Measurements from ENCODE around the gene UBE2G2.

The UBE2G2 gene

GRCh38 chr21:44792702-44793591 is 8.7 kb downstream of the UBE2G2 start:
- no peak overlapping the region for H3K27ac ChIP-seq (ENCODE audit: low read depth, low read length)
- H3K9ac ChIP-seq (ENCODE audit: low read length) = no peak overlapping the region

GRCh38 chr21:44791993-44792392 is 9.6 kb downstream of the UBE2G2 start:
- no peaks in the 10 kb centered on the region for H3K27me3 ChIP-seq (ENCODE audit: control insufficient read depth in 1 of 2, insufficient read depth in 2 of 2, low read length in 2 of 2)
- H3K36me3 ChIP-seq (ENCODE audit: insufficient read depth, low read length) = peaks cover 3% of the 10 kb centered on the region
- no peak overlapping the region for H3K4me3 ChIP-seq (ENCODE audit: low read depth in 1 of 2, low read length in 2 of 2)
- no peak overlapping the region for H3K9ac ChIP-seq (ENCODE audit: low read length)
- no peaks in the 10 kb centered on the region for H3K9me3 ChIP-seq (ENCODE audit: low read length)
- H3K27ac ChIP-seq (ENCODE audit: low read depth, low read length) = no peak overlapping the region
- H3K4me1 ChIP-seq (ENCODE audit: insufficient read depth, low read length) = peaks cover 8% of the 10 kb centered on the region

More at GRCh38 chr21:44792702-44793591, 8.7 kb downstream of the UBE2G2 start:
- Histone ChIP-seq H3K36me3 (ENCODE audit: insufficient read depth, low read length) (no peaks in the 10 kb centered on the region), H3K9me3 (ENCODE audit: low read length) (no peaks in the 10 kb centered on the region), H3K4me3 (ENCODE audit: low read depth in 1 of 2, low read length in 2 of 2) (no peak overlapping the region), H3K27me3 (ENCODE audit: control insufficient read depth in 1 of 2, insufficient read depth in 2 of 2, low read length in 2 of 2) (no peaks in the 10 kb centered on the region), H3K4me1 (ENCODE audit: insufficient read depth, low read length) (peaks cover 8% of the 10 kb centered on the region)

GRCh38 chr21:44791246-44791645 is 10.4 kb downstream of the UBE2G2 start:
- Histone ChIP-seq H3K4me3 (ENCODE audit: low read depth in 1 of 2, low read length in 2 of 2) (no peak overlapping the region), H3K4me1 (ENCODE audit: insufficient read depth, low read length) (peaks cover 8% of the 10 kb centered on the region), H3K9me3 (ENCODE audit: low read length) (no peaks in the 10 kb centered on the region), H3K36me3 (ENCODE audit: insufficient read depth, low read length) (peaks cover 3% of the 10 kb centered on the region), H3K27me3 (ENCODE audit: control insufficient read depth in 1 of 2, insufficient read depth in 2 of 2, low read length in 2 of 2) (no peaks in the 10 kb centered on the region), H3K27ac (ENCODE audit: low read depth, low read length) (no peak overlapping the region), H3K9ac (ENCODE audit: low read length) (no peak overlapping the region)

GRCh38 chr21:44790368-44790767 is 11.3 kb downstream of the UBE2G2 start:
- Histone ChIP-seq H3K9me3 (ENCODE audit: low read length) (no peaks in the 10 kb centered on the region), H3K9ac (ENCODE audit: low read length) (no peak overlapping the region), H3K27ac (ENCODE audit: low read depth, low read length) (no peak overlapping the region), H3K4me1 (ENCODE audit: insufficient read depth, low read length) (peaks cover 16% of the 10 kb centered on the region), H3K4me3 (ENCODE audit: low read depth in 1 of 2, low read length in 2 of 2) (no peak overlapping the region), H3K27me3 (ENCODE audit: control insufficient read depth in 1 of 2, insufficient read depth in 2 of 2, low read length in 2 of 2) (no peaks in the 10 kb centered on the region), H3K36me3 (ENCODE audit: insufficient read depth, low read length) (peaks cover 3% of the 10 kb centered on the region)

- no peaks in the 10 kb centered on the region for H3K27me3 ChIP-seq (ENCODE audit: control insufficient read depth in 1 of 2, insufficient read depth in 2 of 2, low read length in 2 of 2)
Measured at GRCh38 chr21:44789880-44790279, 11.7 kb downstream of the UBE2G2 start.

GRCh38 chr21:44785620-44786335 is 15.8 kb downstream of the UBE2G2 start:
- Histone ChIP-seq H3K36me3 (ENCODE audit: insufficient read depth, low read length) (peaks cover 3% of the 10 kb centered on the region), H3K27ac (ENCODE audit: low read depth, low read length) (no peak overlapping the region), H3K9ac (ENCODE audit: low read length) (no peak overlapping the region), H3K9me3 (ENCODE audit: low read length) (no peaks in the 10 kb centered on the region), H3K4me3 (ENCODE audit: low read depth in 1 of 2, low read length in 2 of 2) (no peak overlapping the region), H3K27me3 (ENCODE audit: control insufficient read depth in 1 of 2, insufficient read depth in 2 of 2, low read length in 2 of 2) (no peaks in the 10 kb centered on the region), H3K4me1 (ENCODE audit: insufficient read depth, low read length) (peaks cover 12% of the 10 kb centered on the region)

More at GRCh38 chr21:44789880-44790279, 11.7 kb downstream of the UBE2G2 start:
- Histone ChIP-seq H3K27ac (ENCODE audit: low read depth, low read length) (no peak overlapping the region), H3K36me3 (ENCODE audit: insufficient read depth, low read length) (peaks cover 3% of the 10 kb centered on the region), H3K9ac (ENCODE audit: low read length) (no peak overlapping the region), H3K4me1 (ENCODE audit: insufficient read depth, low read length) (peaks cover 21% of the 10 kb centered on the region), H3K4me3 (ENCODE audit: low read depth in 1 of 2, low read length in 2 of 2) (no peak overlapping the region), H3K9me3 (ENCODE audit: low read length) (no peaks in the 10 kb centered on the region)

- Histone ChIP-seq H3K9me3 (ENCODE audit: low read length) (no peaks in the 10 kb centered on the region), H3K27ac (ENCODE audit: low read depth, low read length) (no peak overlapping the region), H3K27me3 (ENCODE audit: control insufficient read depth in 1 of 2, insufficient read depth in 2 of 2, low read length in 2 of 2) (no peaks in the 10 kb centered on the region), H3K4me1 (ENCODE audit: insufficient read depth, low read length) (peaks cover 18% of the 10 kb centered on the region), H3K4me3 (ENCODE audit: low read depth in 1 of 2, low read length in 2 of 2) (no peak overlapping the region), H3K36me3 (ENCODE audit: insufficient read depth, low read length) (peaks cover 3% of the 10 kb centered on the region), H3K9ac (ENCODE audit: low read length) (no peak overlapping the region)
Measured at GRCh38 chr21:44784810-44785209, 16.8 kb downstream of the UBE2G2 start.

- Histone ChIP-seq H3K9ac (ENCODE audit: low read length) (no peak overlapping the region), H3K4me3 (ENCODE audit: low read depth in 1 of 2, low read length in 2 of 2) (no peak overlapping the region), H3K27me3 (ENCODE audit: control insufficient read depth in 1 of 2, insufficient read depth in 2 of 2, low read length in 2 of 2) (no peaks in the 10 kb centered on the region), H3K36me3 (ENCODE audit: insufficient read depth, low read length) (peaks cover 3% of the 10 kb centered on the region), H3K9me3 (ENCODE audit: low read length) (no peaks in the 10 kb centered on the region), H3K27ac (ENCODE audit: low read depth, low read length) (no peak overlapping the region), H3K4me1 (ENCODE audit: insufficient read depth, low read length) (peaks cover 18% of the 10 kb centered on the region)
Measured at GRCh38 chr21:44783020-44783696, 18.5 kb downstream of the UBE2G2 start.

GRCh38 chr21:44780767-44781459 is 20.7 kb downstream of the UBE2G2 start:
- Histone ChIP-seq H3K27ac (ENCODE audit: low read depth, low read length) (no peak overlapping the region), H3K9me3 (ENCODE audit: low read length) (no peaks in the 10 kb centered on the region), H3K4me3 (ENCODE audit: low read depth in 1 of 2, low read length in 2 of 2) (no peak overlapping the region), H3K27me3 (ENCODE audit: control insufficient read depth in 1 of 2, insufficient read depth in 2 of 2, low read length in 2 of 2) (no peaks in the 10 kb centered on the region), H3K36me3 (ENCODE audit: insufficient read depth, low read length) (peaks cover 10% of the 10 kb centered on the region), H3K9ac (ENCODE audit: low read length) (no peak overlapping the region), H3K4me1 (ENCODE audit: insufficient read depth, low read length) (peaks cover 16% of the 10 kb centered on the region)

- no peak overlapping the region for H3K9ac ChIP-seq (ENCODE audit: low read length)
- no peaks in the 10 kb centered on the region for H3K9me3 ChIP-seq (ENCODE audit: low read length)
- H3K36me3 ChIP-seq (ENCODE audit: insufficient read depth, low read length) = peaks cover 11% of the 10 kb centered on the region
- no peak overlapping the region for H3K4me3 ChIP-seq (ENCODE audit: low read depth in 1 of 2, low read length in 2 of 2)
- H3K27ac ChIP-seq (ENCODE audit: low read depth, low read length) = no peak overlapping the region
- H3K27me3 ChIP-seq (ENCODE audit: control insufficient read depth in 1 of 2, insufficient read depth in 2 of 2, low read length in 2 of 2) = no peaks in the 10 kb centered on the region
- H3K4me1 ChIP-seq (ENCODE audit: insufficient read depth, low read length) = peaks cover 8% of the 10 kb centered on the region
Measured at GRCh38 chr21:44780137-44780502, 21.5 kb downstream of the UBE2G2 start.

Data from muscle layer of colon (tissue), 2 donors.